Uterus (tissue), 2 donors: ENCODE measurements around the gene SKIDA1.

ENCODE experiments used
- POLR2A ChIP-seq, 2 donors: fragments of 450-650 bp; IDR thresholded peaks; one replicate each; pipeline ENCODE4 v1.6.1; 2016; ENCODE audit warnings: antibody characterized with exemption in 2 of 2, mild to moderate bottlenecking in 1 of 2, moderate library complexity in 1 of 2
- TF ChIP-seq, protein P1 (sequence below), 4 experiments: fragments of 200-600 bp in 2 of 4; fragments of 450-650 bp in 2 of 4; sonication (generic) in 2 of 4; IDR thresholded peaks; one replicate each; pipeline ENCODE4 v1.5.1; 2016 to 2019; ENCODE audit warnings: antibody characterized with exemption in 4 of 4, mild to moderate bottlenecking in 2 of 4, moderate library complexity in 1 of 4

DNA sequence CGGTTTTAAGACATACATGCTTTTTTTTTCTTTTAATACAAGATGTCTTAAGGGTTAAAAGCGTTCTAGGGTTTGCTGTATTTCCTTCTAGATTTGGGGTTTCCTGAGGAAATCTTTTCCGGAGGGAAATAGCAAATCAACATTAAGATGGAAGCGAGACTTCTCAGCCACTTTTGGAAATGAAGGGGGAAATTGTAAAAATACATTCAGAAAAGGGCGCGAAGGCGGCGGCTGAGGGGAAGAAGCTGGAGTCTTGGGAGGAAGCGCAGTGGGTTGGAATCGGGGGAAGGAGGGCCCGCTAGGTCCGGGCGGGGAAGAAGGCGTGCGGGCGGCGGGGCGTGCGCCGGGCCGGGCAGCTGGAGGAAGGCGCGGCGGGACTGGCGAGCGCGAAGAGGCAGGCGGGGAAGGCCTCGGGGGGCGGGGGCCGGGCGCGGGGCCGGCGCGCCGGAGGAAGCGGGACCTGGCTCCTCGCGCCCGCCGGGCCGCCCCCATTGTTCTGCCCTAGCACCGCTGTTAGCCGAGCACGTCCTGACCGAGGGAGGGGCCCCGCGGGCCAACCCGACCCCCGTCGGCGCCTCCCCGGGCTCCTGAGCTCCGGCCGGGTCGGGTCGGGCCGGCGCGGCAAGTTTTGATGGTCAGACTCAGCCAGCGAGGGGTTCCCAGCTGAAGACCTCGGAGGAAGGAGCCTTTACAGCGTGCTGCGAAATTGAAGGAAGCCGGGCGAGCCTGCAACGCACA is 1.5 kb upstream of the SKIDA1 start:
- TF ChIP-seq, protein P1, sequence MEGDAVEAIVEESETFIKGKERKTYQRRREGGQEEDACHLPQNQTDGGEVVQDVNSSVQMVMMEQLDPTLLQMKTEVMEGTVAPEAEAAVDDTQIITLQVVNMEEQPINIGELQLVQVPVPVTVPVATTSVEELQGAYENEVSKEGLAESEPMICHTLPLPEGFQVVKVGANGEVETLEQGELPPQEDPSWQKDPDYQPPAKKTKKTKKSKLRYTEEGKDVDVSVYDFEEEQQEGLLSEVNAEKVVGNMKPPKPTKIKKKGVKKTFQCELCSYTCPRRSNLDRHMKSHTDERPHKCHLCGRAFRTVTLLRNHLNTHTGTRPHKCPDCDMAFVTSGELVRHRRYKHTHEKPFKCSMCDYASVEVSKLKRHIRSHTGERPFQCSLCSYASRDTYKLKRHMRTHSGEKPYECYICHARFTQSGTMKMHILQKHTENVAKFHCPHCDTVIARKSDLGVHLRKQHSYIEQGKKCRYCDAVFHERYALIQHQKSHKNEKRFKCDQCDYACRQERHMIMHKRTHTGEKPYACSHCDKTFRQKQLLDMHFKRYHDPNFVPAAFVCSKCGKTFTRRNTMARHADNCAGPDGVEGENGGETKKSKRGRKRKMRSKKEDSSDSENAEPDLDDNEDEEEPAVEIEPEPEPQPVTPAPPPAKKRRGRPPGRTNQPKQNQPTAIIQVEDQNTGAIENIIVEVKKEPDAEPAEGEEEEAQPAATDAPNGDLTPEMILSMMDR (IDR thresholded peaks at IDR 0.05) = no peak
- peak in 1 of 2 donors; percentile 32 for TF ChIP-seq POLR2A (IDR thresholded peaks at IDR 0.05)
